Neural progenitor cell (in vitro differentiated cells): ENCODE data around the gene C10orf88.

Experiments used
- EZH2 ChIP-seq: fragments of 200-600 bp; sonication (generic); IDR thresholded peaks from 2 replicates; pipeline ENCODE4 v1.6.1; 2017; ENCODE audit warnings: antibody characterized with exemption, mild to moderate bottlenecking, moderate library complexity
- TF ChIP-seq, protein P1 (sequence below): fragments of 200-600 bp; sonication (generic); IDR thresholded peaks from 2 replicates; pipeline ENCODE4 v1.5.1; 2017; ENCODE audit warnings: antibody characterized with exemption, mild to moderate bottlenecking

DNA sequence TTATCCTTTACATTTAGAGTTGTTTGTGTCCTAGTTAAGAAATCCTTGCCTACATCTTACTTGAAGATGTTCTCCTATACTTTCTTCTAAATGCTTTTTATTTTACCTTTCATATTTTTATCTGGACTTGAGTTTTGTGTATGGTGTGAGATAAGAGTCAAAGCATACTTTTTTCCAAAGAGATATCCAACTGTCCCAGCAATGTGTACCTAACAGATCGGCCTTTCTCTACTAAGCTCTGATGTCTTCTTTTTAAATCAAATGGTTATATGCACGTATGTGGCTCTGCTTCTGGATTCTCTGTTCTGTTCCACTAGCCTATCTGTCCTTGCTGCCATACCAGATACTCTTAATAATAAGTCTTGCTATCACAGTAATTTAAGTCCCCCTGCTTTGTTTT, 47.3 kb upstream of the C10orf88 start:
- TF ChIP-seq, protein P1, sequence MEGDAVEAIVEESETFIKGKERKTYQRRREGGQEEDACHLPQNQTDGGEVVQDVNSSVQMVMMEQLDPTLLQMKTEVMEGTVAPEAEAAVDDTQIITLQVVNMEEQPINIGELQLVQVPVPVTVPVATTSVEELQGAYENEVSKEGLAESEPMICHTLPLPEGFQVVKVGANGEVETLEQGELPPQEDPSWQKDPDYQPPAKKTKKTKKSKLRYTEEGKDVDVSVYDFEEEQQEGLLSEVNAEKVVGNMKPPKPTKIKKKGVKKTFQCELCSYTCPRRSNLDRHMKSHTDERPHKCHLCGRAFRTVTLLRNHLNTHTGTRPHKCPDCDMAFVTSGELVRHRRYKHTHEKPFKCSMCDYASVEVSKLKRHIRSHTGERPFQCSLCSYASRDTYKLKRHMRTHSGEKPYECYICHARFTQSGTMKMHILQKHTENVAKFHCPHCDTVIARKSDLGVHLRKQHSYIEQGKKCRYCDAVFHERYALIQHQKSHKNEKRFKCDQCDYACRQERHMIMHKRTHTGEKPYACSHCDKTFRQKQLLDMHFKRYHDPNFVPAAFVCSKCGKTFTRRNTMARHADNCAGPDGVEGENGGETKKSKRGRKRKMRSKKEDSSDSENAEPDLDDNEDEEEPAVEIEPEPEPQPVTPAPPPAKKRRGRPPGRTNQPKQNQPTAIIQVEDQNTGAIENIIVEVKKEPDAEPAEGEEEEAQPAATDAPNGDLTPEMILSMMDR: no peak
- no peak for TF ChIP-seq EZH2
